HTR-8/SVneo (cell line): ENCODE results near the gene CEP128.

Experiments used
- DNase-seq: peaks from one replicate; pipeline ENCODE4 v3.0.0; 2011; ENCODE audit warnings: low spot score, mixed read lengths; ENCODE audit not compliant: insufficient read length
- FAIRE-seq: peaks from 2 replicates; lab custom pipeline; 2011; peaks lifted over from hg19 to GRCh38; lab: Jason Lieb, UNC

CEP128 gene

GRCh38 chr14:80906946-80907345 is 34.6 kb downstream of the CEP128 start:
- DNase-seq (no peak), FAIRE-seq (no peak)

GRCh38 chr14:80906336-80906735 is 35.2 kb downstream of the CEP128 start:
- DNase-seq = no peak
- FAIRE-seq = no peak

GRCh38 chr14:80902608-80903007 is 38.9 kb downstream of the CEP128 start:
- no peak for DNase-seq
- FAIRE-seq = no peak

GRCh38 chr14:80901822-80902221 is 39.7 kb downstream of the CEP128 start:
- no peak for DNase-seq
- FAIRE-seq = no peak

- DNase-seq (no peak), FAIRE-seq (no peak)
These were observed 40.3 kb downstream of the CEP128 start for GRCh38 chr14:80901260-80901659.

GRCh38 chr14:80872645-80873044 is 68.9 kb downstream of the CEP128 start:
- no peak for DNase-seq
- FAIRE-seq = no peak

GRCh38 chr14:80868260-80868659 is 73.3 kb downstream of the CEP128 start:
- FAIRE-seq (no peak), DNase-seq (no peak)

GRCh38 chr14:80867798-80868197 is 73.7 kb downstream of the CEP128 start:
- FAIRE-seq (no peak), DNase-seq (no peak)

GRCh38 chr14:80867091-80867490 is 74.4 kb downstream of the CEP128 start:
- FAIRE-seq = no peak
- DNase-seq = no peak

- DNase-seq (no peak), FAIRE-seq (no peak)
These were observed 76.0 kb downstream of the CEP128 start for GRCh38 chr14:80865565-80865964.

GRCh38 chr14:80862983-80863382 is 78.6 kb downstream of the CEP128 start:
- DNase-seq = no peak
- no peak for FAIRE-seq

GRCh38 chr14:80862541-80862940 is 79.0 kb downstream of the CEP128 start:
- DNase-seq = no peak
- FAIRE-seq = no peak

GRCh38 chr14:80850197-80850814 is 91.2 kb downstream of the CEP128 start:
- FAIRE-seq = no peak
- DNase-seq = peak; percentile 10

- FAIRE-seq (no peak), DNase-seq (no peak)
These were observed 94.5 kb downstream of the CEP128 start for GRCh38 chr14:80847070-80847469.

GRCh38 chr14:80845856-80846255 is 95.7 kb downstream of the CEP128 start:
- FAIRE-seq (no peak), DNase-seq (no peak)

GRCh38 chr14:80844872-80845271 is 96.7 kb downstream of the CEP128 start:
- no peak for FAIRE-seq

GRCh38 chr14:80839743-80840142 is 101.8 kb downstream of the CEP128 start:
- no peak for FAIRE-seq
- no peak for DNase-seq

More at GRCh38 chr14:80844872-80845271, 96.7 kb downstream of the CEP128 start:
- no peak for DNase-seq

GRCh38 chr14:80809663-80810062 is 131.9 kb downstream of the CEP128 start:
- no peak for DNase-seq
- FAIRE-seq = no peak

GRCh38 chr14:80805136-80805535 is 136.4 kb downstream of the CEP128 start:
- FAIRE-seq (no peak), DNase-seq (no peak)

- no peak for FAIRE-seq
- no peak for DNase-seq
These were observed 142.7 kb downstream of the CEP128 start for GRCh38 chr14:80798878-80799277.

- DNase-seq (no peak), FAIRE-seq (no peak)
These were observed 143.3 kb downstream of the CEP128 start for GRCh38 chr14:80798211-80798610.

- no peak for FAIRE-seq
- DNase-seq = no peak
These were observed 148.8 kb downstream of the CEP128 start for GRCh38 chr14:80792771-80793170.

- peak; percentile 21 for DNase-seq
- FAIRE-seq = no peak
These were observed 153.7 kb downstream of the CEP128 start for GRCh38 chr14:80787876-80788275.
